Measurements from ENCODE around the gene CASP14. TPM values are rescaled to one million over a fixed set of nuclear protein-coding genes. Genes with fewer than 3 reads are reported as not detected.
"Not testable (repeated sequence)": the region's sequence is repeated elsewhere in the genome, so short reads cannot be mapped to it uniquely, and the experiment has no call there.

CASP14 gene
- total and polyA plus RNA-seq, 12 donors: not detected

DNA sequence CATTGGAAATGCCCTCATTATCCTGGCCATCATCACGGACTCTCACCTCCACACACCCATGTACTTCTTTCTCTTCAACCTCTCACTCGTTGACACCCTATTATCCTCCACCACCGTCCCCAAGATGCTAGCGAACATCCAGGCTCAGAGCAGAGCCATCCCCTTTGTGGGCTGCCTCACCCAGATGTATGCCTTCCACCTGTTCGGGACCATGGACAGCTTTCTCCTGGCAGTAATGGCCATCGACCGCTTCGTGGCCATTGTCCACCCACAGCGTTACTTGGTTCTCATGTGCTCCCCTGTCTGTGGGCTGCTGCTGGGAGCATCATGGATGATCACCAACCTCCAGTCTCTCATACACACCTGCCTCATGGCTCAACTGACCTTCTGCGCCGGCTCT is 37.9 kb downstream of the CASP14 start:
- no peak for DNase-seq
- 80 to 81% methylated on average over 11 of the region's 11 CpGs for WGBS, 2 donors
- ATAC-seq: no peak
- Histone ChIP-seq H3K4me1 (peaks cover 0 to 3% (median 0%) of the 10 kb centered on the region in 9 donors), H3K36me3 (no peaks in the 10 kb centered on the region), H3K27me3 (peaks cover 0 to 60% (median 38%) of the 10 kb centered on the region in 7 donors), H3K4me3 (no peak overlapping the region), H3K9me3 (no peaks in the 10 kb centered on the region), H3K27ac (no peak overlapping the region)
- intact Hi-C loops (cut with DNase I): loop anchor here in 1 of 10 donors (5.0 kb wide), 1 partner anchor 470 kb away; no protein-coding TSS in a partner anchor
- TF ChIP-seq, protein P1, sequence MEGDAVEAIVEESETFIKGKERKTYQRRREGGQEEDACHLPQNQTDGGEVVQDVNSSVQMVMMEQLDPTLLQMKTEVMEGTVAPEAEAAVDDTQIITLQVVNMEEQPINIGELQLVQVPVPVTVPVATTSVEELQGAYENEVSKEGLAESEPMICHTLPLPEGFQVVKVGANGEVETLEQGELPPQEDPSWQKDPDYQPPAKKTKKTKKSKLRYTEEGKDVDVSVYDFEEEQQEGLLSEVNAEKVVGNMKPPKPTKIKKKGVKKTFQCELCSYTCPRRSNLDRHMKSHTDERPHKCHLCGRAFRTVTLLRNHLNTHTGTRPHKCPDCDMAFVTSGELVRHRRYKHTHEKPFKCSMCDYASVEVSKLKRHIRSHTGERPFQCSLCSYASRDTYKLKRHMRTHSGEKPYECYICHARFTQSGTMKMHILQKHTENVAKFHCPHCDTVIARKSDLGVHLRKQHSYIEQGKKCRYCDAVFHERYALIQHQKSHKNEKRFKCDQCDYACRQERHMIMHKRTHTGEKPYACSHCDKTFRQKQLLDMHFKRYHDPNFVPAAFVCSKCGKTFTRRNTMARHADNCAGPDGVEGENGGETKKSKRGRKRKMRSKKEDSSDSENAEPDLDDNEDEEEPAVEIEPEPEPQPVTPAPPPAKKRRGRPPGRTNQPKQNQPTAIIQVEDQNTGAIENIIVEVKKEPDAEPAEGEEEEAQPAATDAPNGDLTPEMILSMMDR (IDR thresholded peaks at IDR 0.05): no peak

DNA sequence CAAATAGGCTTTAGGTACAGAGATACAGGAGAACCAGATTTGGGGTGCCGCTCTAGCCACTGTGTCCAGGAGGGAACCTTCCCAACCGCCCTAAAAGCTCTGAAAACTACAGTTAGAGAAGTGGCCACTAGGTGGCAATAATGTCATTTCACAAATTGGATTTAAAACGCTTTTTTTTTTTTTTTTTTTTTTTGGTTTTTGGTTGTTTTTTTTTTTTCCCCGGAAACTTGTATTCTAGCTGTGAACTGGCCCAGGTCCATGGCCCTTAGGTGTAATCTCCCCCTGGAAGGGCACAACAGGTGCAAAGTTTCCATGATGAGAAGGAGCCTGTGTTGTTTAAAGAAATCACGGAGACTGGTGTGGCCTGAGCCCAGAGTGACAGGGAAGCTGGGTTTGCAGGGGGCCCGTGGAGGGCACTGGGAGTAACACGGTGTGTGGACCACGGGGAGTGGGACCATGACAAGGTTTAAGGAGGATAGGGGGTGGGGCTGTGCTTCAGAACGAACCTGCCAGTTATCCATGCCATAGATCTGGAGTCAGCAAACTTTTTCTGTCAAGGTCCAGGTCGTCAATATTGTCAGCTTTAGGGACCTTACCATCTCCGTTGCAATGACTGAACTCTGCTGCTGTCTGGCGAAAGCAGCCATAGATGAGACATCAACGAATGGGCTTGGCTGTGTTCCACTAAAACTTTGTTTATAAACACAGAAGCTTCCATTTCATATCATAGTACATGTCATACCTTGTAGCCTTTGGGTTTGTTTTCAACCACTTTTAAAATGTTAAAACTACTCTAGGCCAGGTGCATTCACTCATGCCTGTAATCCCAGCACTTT is 42.9 kb downstream of the CASP14 start:
- H3K9me3 ChIP-seq: no peaks in the 10 kb centered on the region
- H3K27me3 ChIP-seq: peaks cover 0 to 20% (median 6%) of the 10 kb centered on the region in 7 donors
- DNase-seq (peak; percentile 15 to 70), ATAC-seq (peak in 7 of 8 donors; percentile 41 to 64 (median 57))
- no peak overlapping the region for H3K4me3 ChIP-seq
- no peak overlapping the region for H3K27ac ChIP-seq
- H3K36me3 ChIP-seq: no peaks in the 10 kb centered on the region
- peaks cover 0 to 6% (median 0%) of the 10 kb centered on the region in 9 donors for H3K4me1 ChIP-seq
- intact Hi-C loops (cut with DNase I): loop anchor here in 9 of 10 donors (1.0 to 10.0 kb wide), 10 partner anchors 55 to 465 kb away; partner anchors contain the start of gene RASAL3 (in 1 of the 9)
- 18 to 20% methylated on average over 12 to 13 of the region's 13 CpGs for WGBS, 2 donors
- TF ChIP-seq, protein P1 (IDR thresholded peaks at IDR 0.05): peak; percentile 52 to 76 (median 72)

DNA sequence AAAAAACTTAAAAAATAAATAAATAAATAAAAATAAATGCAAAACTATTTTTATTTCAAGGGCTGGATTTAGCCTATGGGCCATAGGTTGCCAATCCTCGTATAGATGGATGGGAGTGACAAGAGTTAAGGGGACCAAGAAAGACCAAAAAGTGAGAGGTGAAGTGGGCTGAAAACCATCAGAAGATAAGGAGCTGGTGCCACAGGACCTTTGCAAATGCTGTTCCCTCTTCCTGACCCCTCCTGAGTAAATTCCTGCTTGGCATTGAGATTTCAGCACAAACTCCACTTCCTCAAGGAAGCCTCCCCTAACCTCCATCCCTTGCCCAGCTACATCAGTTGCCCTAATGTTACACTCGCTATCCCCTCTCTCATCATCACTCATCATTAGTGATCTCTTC is 43.7 kb downstream of the CASP14 start:
- H3K36me3 ChIP-seq: no peaks in the 10 kb centered on the region
- DNase-seq: no peak
- WGBS, 2 donors: 80 to 86% methylated on average over 2 of the region's 2 CpGs
- H3K27me3 ChIP-seq: peaks cover 0 to 11% (median 0%) of the 10 kb centered on the region in 7 donors
- no peak overlapping the region for H3K27ac ChIP-seq
- no peaks in the 10 kb centered on the region for H3K9me3 ChIP-seq
- ATAC-seq: no peak
- intact Hi-C loops (cut with DNase I): loop anchor here in 7 of 10 donors (2.0 to 10.0 kb wide), 8 partner anchors 54 to 464 kb away; partner anchors contain the start of gene RASAL3 (in 1 of the 7)
- no peak overlapping the region for H3K4me3 ChIP-seq
- H3K4me1 ChIP-seq: peaks cover 0 to 6% (median 0%) of the 10 kb centered on the region in 9 donors
- TF ChIP-seq, protein P1 (IDR thresholded peaks at IDR 0.05): no peak

DNA sequence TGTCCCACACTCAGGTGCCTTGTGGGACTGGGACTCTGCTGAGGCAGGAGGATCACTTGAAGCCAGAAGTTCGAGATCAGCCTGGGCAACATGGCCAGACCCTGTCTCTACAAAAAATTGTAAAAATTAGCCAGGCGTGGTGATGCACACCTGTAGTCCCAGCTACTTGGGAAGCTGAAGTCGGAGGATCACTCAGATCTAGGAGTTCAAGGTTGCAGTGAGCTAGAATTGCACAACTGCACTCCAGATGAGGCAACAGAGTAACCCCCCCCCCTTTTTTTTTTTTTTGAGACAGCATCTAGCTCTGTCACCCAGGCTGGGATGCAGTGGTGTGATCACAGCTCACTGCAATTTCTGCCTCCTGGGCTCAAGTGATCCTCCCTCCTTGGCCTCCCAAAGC is 46.9 kb downstream of the CASP14 start:
- H3K9me3 ChIP-seq: no peaks in the 10 kb centered on the region
- DNase-seq (no peak), ATAC-seq (no peak)
- WGBS, 2 donors: 73 to 83% methylated on average over 3 of the region's 3 CpGs
- no peaks in the 10 kb centered on the region for H3K27me3 ChIP-seq
- H3K4me1 ChIP-seq: peaks cover 0 to 6% (median 0%) of the 10 kb centered on the region in 9 donors
- H3K27ac ChIP-seq: no peak overlapping the region
- TF ChIP-seq, protein P1 (IDR thresholded peaks at IDR 0.05): no peak
- intact Hi-C loops (cut with DNase I): loop anchor here in 1 of 10 donors (10.0 kb wide), 1 partner anchor 369 kb away; the partner anchor contains the start of gene RASAL3
- no peaks in the 10 kb centered on the region for H3K36me3 ChIP-seq
- no peak overlapping the region for H3K4me3 ChIP-seq

DNA sequence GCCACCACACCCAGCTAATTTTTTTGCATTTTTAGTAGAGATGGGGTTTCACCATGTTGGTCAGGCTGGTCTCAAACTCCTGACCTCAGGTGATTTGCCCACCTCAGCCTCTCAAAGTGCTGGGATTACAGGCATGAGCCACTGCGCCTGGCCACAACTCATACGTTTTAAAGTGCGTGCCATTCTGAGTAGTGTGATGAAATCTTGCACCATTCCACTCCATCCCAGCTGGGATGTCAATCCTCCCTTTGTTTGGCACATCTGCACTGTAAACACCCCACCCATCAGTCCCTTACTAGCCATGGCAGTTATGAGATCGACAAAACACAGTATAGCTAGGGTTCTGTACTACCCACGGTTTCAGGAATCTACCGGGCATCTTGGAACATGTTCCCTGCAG is 48.7 kb downstream of the CASP14 start:
- DNase-seq, H3K27me3 ChIP-seq, H3K36me3 ChIP-seq, H3K4me1 ChIP-seq, H3K27ac ChIP-seq, ATAC-seq, H3K4me3 ChIP-seq: not testable (repeated sequence)
- peaks cover 0 to 13% (median under 1%) of the 10 kb centered on the region in 11 donors for H3K9me3 ChIP-seq
- intact Hi-C loops (cut with DNase I): loop anchor here in 1 of 10 donors (10.0 kb wide), 1 partner anchor 367 kb away; the partner anchor contains the start of gene RASAL3
- WGBS, 2 donors: 82 to 91% methylated on average over 6 of the region's 6 CpGs

Measured in heart right ventricle (tissue), 16 donors.